HEK293T (cell line): ENCODE data around the gene UBB.
A peak's percentile ranks its signal among the peaks of the same experiment; 100 is the strongest.

Source experiments
- CTCF ChIA-PET: fragments of 350-600 bp; formaldehyde crosslinking; extraction: SDS; loops from one replicate; lab custom pipeline; 2021; ENCODE audit warnings: antibody characterized with exemption, inconsistent platforms; lab: Yijun Ruan, JAX
- POLR2A ChIA-PET: fragments of 350-600 bp; formaldehyde crosslinking; extraction: SDS; loops from one replicate; lab custom pipeline; 2020; ENCODE audit warnings: antibody characterized with exemption, inconsistent platforms; lab: Yijun Ruan, JAX
- DNase-seq: peaks from one replicate; pipeline ENCODE4 v3.0.0; 2012; ENCODE audit warnings: mixed read lengths; ENCODE audit errors: extremely low spot score
- ARNT ChIP-seq: fragments of 450-650 bp; IDR thresholded peaks from 2 replicates; pipeline ENCODE4 v1.6.1; 2017; ENCODE audit warnings: mild to moderate bottlenecking
- BHLHE40 ChIP-seq: fragments of 450-650 bp; IDR thresholded peaks from 2 replicates; pipeline ENCODE4 v1.6.1; 2016; ENCODE audit warnings: mild to moderate bottlenecking, moderate library complexity, borderline replicate concordance
- CTBP1 ChIP-seq: fragments of 450-650 bp; IDR thresholded peaks from 2 replicates; pipeline ENCODE4 v1.6.1; 2016; ENCODE audit warnings: borderline replicate concordance
- ELF4 ChIP-seq: fragments of 450-650 bp; IDR thresholded peaks from 2 replicates; pipeline ENCODE4 v1.6.1; 2017; ENCODE audit warnings: antibody characterized with exemption
- FOXA1 ChIP-seq: fragments of 450-650 bp; IDR thresholded peaks from 2 replicates; pipeline ENCODE4 v1.6.1; 2016; ENCODE audit warnings: mild to moderate bottlenecking
- FOXK2 ChIP-seq: fragments of 450-650 bp; IDR thresholded peaks from 2 replicates; pipeline ENCODE4 v1.6.1; 2016; ENCODE audit warnings: mild to moderate bottlenecking
- FOXM1 ChIP-seq: fragments of 450-650 bp; IDR thresholded peaks from 2 replicates; pipeline ENCODE4 v1.6.1; 2017; ENCODE audit warnings: mild to moderate bottlenecking, borderline replicate concordance
- HDGF ChIP-seq: fragments of 450-650 bp; IDR thresholded peaks from 2 replicates; pipeline ENCODE4 v1.6.1; 2017; ENCODE audit warnings: antibody characterized with exemption, borderline replicate concordance
- L3MBTL2 ChIP-seq: fragments of 450-650 bp; conservative IDR thresholded peaks from 2 replicates; pipeline ENCODE4 v1.6.1; 2016; ENCODE audit warnings: mild to moderate bottlenecking
- LEF1 ChIP-seq: fragments of 450-650 bp; IDR thresholded peaks from 2 replicates; pipeline ENCODE4 v1.6.1; 2017; ENCODE audit warnings: mild to moderate bottlenecking, borderline replicate concordance
- NFRKB ChIP-seq: fragments of 450-650 bp; IDR thresholded peaks from 2 replicates; pipeline ENCODE4 v1.6.1; 2016; ENCODE audit warnings: mild to moderate bottlenecking, moderate library complexity
- PKNOX1 ChIP-seq: fragments of 450-650 bp; IDR thresholded peaks from 2 replicates; pipeline ENCODE4 v1.6.1; 2016
- SP1 ChIP-seq: fragments of 450-650 bp; IDR thresholded peaks from 2 replicates; pipeline ENCODE4 v1.6.1; 2017
- SUZ12 ChIP-seq: fragments of 450-650 bp; IDR thresholded peaks from 2 replicates; pipeline ENCODE4 v1.6.1; 2016; ENCODE audit warnings: mild to moderate bottlenecking
- TARDBP ChIP-seq: fragments of 450-650 bp; IDR thresholded peaks from 2 replicates; pipeline ENCODE4 v1.6.1; 2016
- ZNF384 ChIP-seq: fragments of 450-650 bp; IDR thresholded peaks from 2 replicates; pipeline ENCODE4 v1.6.1; 2016

The UBB gene

GRCh38 chr17:16352303-16352666, 28.6 kb upstream of the UBB start:
- ChIA-PET POLR2A (interaction anchor here (0.7 to 4.3 kb wide), 14 partner anchors 10 to 254 kb away, joined by 3 to 38 read pairs (median 7); partner anchors contain the start of genes NCOR1 and UBB), CTCF (interaction anchor here (0.6 to 4.6 kb wide), 4 partner anchors 11 to 186 kb away, joined by 3 to 33 read pairs (median 3); no protein-coding TSS in a partner anchor)
- DNase-seq: peak; percentile 55
- TF ChIP-seq HDGF (no peak), FOXK2 (no peak), FOXM1 (no peak), L3MBTL2 (no peak), BHLHE40 (no peak), ZNF384 (no peak), SP1 (no peak), NFRKB (no peak), ARNT (no peak), FOXA1 (no peak), SUZ12 (no peak), TARDBP (no peak), ELF4 (no peak), CTBP1 (no peak), LEF1 (no peak), PKNOX1 (no peak)

GRCh38 chr17:16352667-16353316, 28.1 kb upstream of the UBB start:
- TF ChIP-seq SP1 (no peak), ELF4 (no peak), CTBP1 (no peak), ARNT (no peak), L3MBTL2 (peak; percentile 68), PKNOX1 (no peak), SUZ12 (no peak), TARDBP (no peak), HDGF (no peak), FOXA1 (no peak), BHLHE40 (no peak), ZNF384 (no peak), LEF1 (0 out of 2 replicates have a peak, but pooled peaks have one; percentile 47), FOXM1 (no peak), FOXK2 (no peak)
- ChIA-PET CTCF (interaction anchor here (0.6 to 4.6 kb wide), 7 partner anchors 11 to 187 kb away, joined by 3 to 33 read pairs (median 3); no protein-coding TSS in a partner anchor), POLR2A (interaction anchor here (0.7 to 4.3 kb wide), 20 partner anchors 11 to 341 kb away, joined by 3 to 38 read pairs (median 6); partner anchors contain the start of genes NCOR1 and UBB)
- peak; percentile 22 for DNase-seq

GRCh38 chr17:16353317-16354174, 27.3 kb upstream of the UBB start, which contains the start of gene CENPV:
CENPV (minus strand) TSS chr17:16353469; CDS start chr17:16353436, 33 bp downstream.
- CTCF ChIA-PET: interaction anchor here (0.6 to 4.6 kb wide), 5 partner anchors 10 to 48 kb away, joined by 3 to 33 read pairs (median 4); no protein-coding TSS in a partner anchor
- POLR2A ChIA-PET: interaction anchor here (0.6 to 4.3 kb wide), 17 partner anchors 11 to 342 kb away, joined by 3 to 38 read pairs (median 6); partner anchors contain the start of genes NCOR1 and UBB
- DNase-seq: peak; percentile 81

GRCh38 chr17:16354585-16354984, 26.3 kb upstream of the UBB start:
- POLR2A ChIA-PET: interaction anchor here (0.9 to 1.3 kb wide), 3 partner anchors 9 to 84 kb away, joined by 3 to 4 read pairs (median 3); partner anchors contain the start of gene UBB

More at GRCh38 chr17:16353317-16354174, 27.3 kb upstream of the UBB start, which contains the start of gene CENPV:
- peak; percentile 51; the same call in 1 of the 2 replicates for TF ChIP-seq FOXM1
- TF ChIP-seq L3MBTL2: peak; percentile 75
- TF ChIP-seq HDGF: no peak

GRCh38 chr17:16358394-16358793, 22.5 kb upstream of the UBB start:
- TF ChIP-seq ZNF384: no peak
- no peak for TF ChIP-seq BHLHE40
- no peak for TF ChIP-seq PKNOX1
- no peak for DNase-seq
- ChIA-PET CTCF (no interaction called here), POLR2A (interaction anchor here (0.7 to 2.1 kb wide), 2 partner anchors 31 to 80 kb away, joined by 3 to 4 read pairs; no protein-coding TSS in a partner anchor)

More at GRCh38 chr17:16354585-16354984, 26.3 kb upstream of the UBB start:
- TF ChIP-seq SP1: no peak
- TF ChIP-seq BHLHE40: no peak
- TF ChIP-seq HDGF: no peak
- TF ChIP-seq ELF4: no peak
- TF ChIP-seq CTBP1: no peak
- TF ChIP-seq FOXA1: no peak
- TF ChIP-seq LEF1: no peak
- TF ChIP-seq L3MBTL2: no peak
- no peak for TF ChIP-seq TARDBP
- no peak for TF ChIP-seq ARNT
- no peak for TF ChIP-seq NFRKB
- no peak for TF ChIP-seq FOXK2
- no peak for TF ChIP-seq ZNF384
- no peak for TF ChIP-seq FOXM1
- TF ChIP-seq SUZ12: no peak
- DNase-seq: no peak
- CTCF ChIA-PET: interaction anchor here (1.6 kb wide), 1 partner anchor 9 kb away, joined by 10 read pairs; no protein-coding TSS in a partner anchor
